ENCODE data around the gene LYST. TPM values are rescaled to one million over a fixed set of nuclear protein-coding genes. Genes with fewer than 3 reads are reported as not detected.

The LYST gene
- total RNA-seq, 1 donor from 2014 or later: 7.2 TPM

GRCh38 chr1:235844776-235845175 is 21.9 kb downstream of the LYST start:
- no peak overlapping the region for H3K27ac Mint-ChIP-seq
- no peaks in the 10 kb centered on the region for H3K4me1 Mint-ChIP-seq
- no peak overlapping the region for H3K4me3 Mint-ChIP-seq
- H3K27me3 Mint-ChIP-seq (ENCODE audit: low read depth): peaks cover 10% of the 10 kb centered on the region
- peaks cover 35% of the 10 kb centered on the region for H3K9me3 Mint-ChIP-seq
- no peak for DNase-seq (ENCODE audit: low spot score in 2 of 2, unreplicated experiment in 2 of 2)
- no peak for TF ChIP-seq CTCF (IDR thresholded peaks at IDR 0.05; ENCODE audit: unreplicated experiment)
- H3K36me3 Mint-ChIP-seq: no peaks in the 10 kb centered on the region

GRCh38 chr1:235843461-235843961 is 23.2 kb downstream of the LYST start:
- no peaks in the 10 kb centered on the region for H3K4me1 Mint-ChIP-seq
- H3K9me3 Mint-ChIP-seq: peaks cover 24% of the 10 kb centered on the region
- H3K4me3 Mint-ChIP-seq: no peak overlapping the region
- no peak for TF ChIP-seq CTCF (IDR thresholded peaks at IDR 0.05; ENCODE audit: unreplicated experiment)
- no peak overlapping the region for H3K27ac Mint-ChIP-seq
- H3K36me3 Mint-ChIP-seq: no peaks in the 10 kb centered on the region
- H3K27me3 Mint-ChIP-seq (ENCODE audit: low read depth): peaks cover 2% of the 10 kb centered on the region
- DNase-seq (ENCODE audit: low spot score in 2 of 2, unreplicated experiment in 2 of 2): no peak

GRCh38 chr1:235841938-235842545 is 24.7 kb downstream of the LYST start:
- Mint-ChIP-seq H3K4me1 (no peaks in the 10 kb centered on the region), H3K27me3 (ENCODE audit: low read depth) (no peaks in the 10 kb centered on the region)

GRCh38 chr1:235838021-235838420 is 28.7 kb downstream of the LYST start:
- Mint-ChIP-seq H3K27me3 (ENCODE audit: low read depth) (no peaks in the 10 kb centered on the region), H3K9me3 (no peaks in the 10 kb centered on the region), H3K27ac (no peak overlapping the region), H3K4me1 (no peaks in the 10 kb centered on the region), H3K4me3 (no peak overlapping the region), H3K36me3 (no peaks in the 10 kb centered on the region)
- DNase-seq (ENCODE audit: low spot score in 2 of 2, unreplicated experiment in 2 of 2): no peak
- no peak for TF ChIP-seq CTCF (IDR thresholded peaks at IDR 0.05; ENCODE audit: unreplicated experiment)

More at GRCh38 chr1:235841938-235842545, 24.7 kb downstream of the LYST start:
- no peaks in the 10 kb centered on the region for H3K36me3 Mint-ChIP-seq
- DNase-seq (ENCODE audit: low spot score in 2 of 2, unreplicated experiment in 2 of 2): no peak
- no peak overlapping the region for H3K27ac Mint-ChIP-seq
- H3K9me3 Mint-ChIP-seq: peaks cover 10% of the 10 kb centered on the region
- no peak overlapping the region for H3K4me3 Mint-ChIP-seq
- TF ChIP-seq CTCF (IDR thresholded peaks at IDR 0.05; ENCODE audit: unreplicated experiment): no peak

GRCh38 chr1:235835226-235835625 is 31.5 kb downstream of the LYST start:
- H3K9me3 Mint-ChIP-seq: no peaks in the 10 kb centered on the region
- no peaks in the 10 kb centered on the region for H3K27me3 Mint-ChIP-seq (ENCODE audit: low read depth)
- TF ChIP-seq CTCF (IDR thresholded peaks at IDR 0.05; ENCODE audit: unreplicated experiment): no peak
- DNase-seq (ENCODE audit: low spot score in 2 of 2, unreplicated experiment in 2 of 2): no peak
- no peaks in the 10 kb centered on the region for H3K4me1 Mint-ChIP-seq
- no peaks in the 10 kb centered on the region for H3K36me3 Mint-ChIP-seq
- no peak overlapping the region for H3K4me3 Mint-ChIP-seq
- no peak overlapping the region for H3K27ac Mint-ChIP-seq

Data from mesothelial cell of epicardium (in vitro differentiated cells).